HepG2 (cell line): ENCODE results near the gene PCNA. TPM values are rescaled to one million over a fixed set of nuclear protein-coding genes. Genes with fewer than 3 reads are reported as not detected.

Experiments used
- FOXO1 ChIP-seq: sonication (generic); formaldehyde crosslinking; IDR thresholded peaks from 2 replicates; pipeline ENCODE4 v1.4.0; 2020; ENCODE audit warnings: missing genetic modification reagents
- MIXL1 ChIP-seq: IDR thresholded peaks from 2 replicates; pipeline ENCODE4 v1.6.1; 2016
- NKX3-1 ChIP-seq: sonication (generic); formaldehyde crosslinking; IDR thresholded peaks from 2 replicates; pipeline ENCODE4 v1.5.0; 2020; ENCODE audit warnings: missing genetic modification reagents
- SNAPC2 ChIP-seq: sonication (generic); formaldehyde crosslinking; IDR thresholded peaks from 2 replicates; pipeline ENCODE4 v1.8.1; 2022; ENCODE audit warnings: mild to moderate bottlenecking, missing genetic modification reagents
- ZC3H13 ChIP-seq: sonication (generic); formaldehyde crosslinking; IDR thresholded peaks from 2 replicates; pipeline ENCODE4 v1.8.1; 2023; ENCODE audit warnings: mild to moderate bottlenecking, missing genetic modification reagents, moderate library complexity
- ZMYM4 ChIP-seq: sonication (generic); formaldehyde crosslinking; IDR thresholded peaks from 2 replicates; pipeline ENCODE4 v1.8.1; 2023; ENCODE audit warnings: mild to moderate bottlenecking, missing genetic modification reagents
- ZNF367 ChIP-seq: sonication (generic); formaldehyde crosslinking; IDR thresholded peaks from 2 replicates; pipeline ENCODE4 v1.4.0; 2020; ENCODE audit warnings: missing genetic modification reagents, borderline replicate concordance
- ZNF451 ChIP-seq: sonication (generic); formaldehyde crosslinking; IDR thresholded peaks from 2 replicates; pipeline ENCODE4 v1.5.0; 2020; ENCODE audit warnings: mild to moderate bottlenecking, missing genetic modification reagents
- ZNF761 ChIP-seq: sonication (generic); formaldehyde crosslinking; conservative IDR thresholded peaks from 2 replicates; pipeline ENCODE4 v1.4.0; 2020; ENCODE audit warnings: mild to moderate bottlenecking, missing genetic modification reagents
- ZSCAN22 ChIP-seq: sonication (generic); formaldehyde crosslinking; IDR thresholded peaks from 2 replicates; pipeline ENCODE4 v1.4.0; 2020; ENCODE audit warnings: mild to moderate bottlenecking, missing genetic modification reagents
- polyA plus RNA-seq, 8 experiments: library from polyadenylated mRNA; depleted of rRNA in 3 of 8; stranded (reverse) in 7 of 8; unstranded in 1 of 8; fragments of >200 nt; fragmentation: Illumina TruSeq in 4 of 8; extraction: Trizol in 4 of 8; gene quantifications; 2 replicates each; pipeline versions ENCODE4 v1.2.1 to v1.2.3, GENCODE V29; 2011 to 2016; ENCODE audit warnings: low read depth in 4 of 8, missing spikeins in 1 of 8, mixed read lengths in 1 of 8; ENCODE audit not compliant: insufficient read depth in 1 of 8
- total RNA-seq, 5 experiments: library from RNA; depleted of rRNA; stranded (reverse); fragments of >200 nt; fragmentation: Illumina TruSeq; extraction: Trizol; gene quantifications; 2 replicates each; pipeline ENCODE4 v1.2.3, GENCODE V29; 2016; ENCODE audit warnings: low read depth in 1 of 5
- TF ChIP-seq, protein P1 (sequence below): sonication (generic); formaldehyde crosslinking; IDR thresholded peaks from 2 replicates; pipeline ENCODE4 v1.9.0; 2021; ENCODE audit warnings: missing genetic modification reagents, mild to moderate bottlenecking, borderline replicate concordance
- TF ChIP-seq, protein P2 (sequence below): IDR thresholded peaks from 2 replicates; pipeline ENCODE4 v1.6.1; 2018; ENCODE audit warnings: missing genetic modification reagents
- TF ChIP-seq, protein P3 (sequence below): sonication (generic); formaldehyde crosslinking; IDR thresholded peaks from 2 replicates; pipeline ENCODE4 v1.8.1; 2023; ENCODE audit warnings: missing genetic modification reagents, inconsistent platforms, borderline replicate concordance

Gene PCNA
- total and polyA plus RNA-seq, 2 of the 13 experiments (the other 11 are each of a cell fraction or from before 2014, with no cell fraction given), result 229 to 655 TPM

DNA sequence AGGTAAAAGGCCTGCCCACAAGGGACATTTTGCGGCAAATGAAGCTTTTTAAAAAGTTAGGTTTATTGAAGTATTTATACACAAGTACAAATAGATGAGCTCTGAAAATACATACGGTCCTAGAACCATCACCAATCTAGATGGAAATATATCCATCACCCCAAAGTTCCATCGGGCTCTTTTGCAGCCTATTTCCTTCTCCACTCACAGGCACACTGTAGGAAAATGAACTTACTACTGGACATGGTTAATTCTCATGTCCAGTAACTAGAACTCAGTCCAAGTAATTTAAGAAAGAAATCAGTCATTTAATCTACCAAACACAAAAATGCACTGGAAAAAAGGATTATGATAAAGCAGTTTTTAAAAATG lies 6.2 kb downstream of the PCNA start (continued):
- no peak for TF ChIP-seq FOXO1 (CRISPR knock-in tag)
- TF ChIP-seq ZC3H13 (CRISPR knock-in tag), result 0 out of 2 replicates have a peak, but pooled peaks have one; percentile 49
- TF ChIP-seq NKX3-1 (CRISPR knock-in tag), result no peak
- TF ChIP-seq ZNF761, result 0 out of 2 replicates have a peak, but pooled peaks have one; percentile 4
- no peak for TF ChIP-seq ZMYM4 (CRISPR knock-in tag)
- TF ChIP-seq, protein P1, sequence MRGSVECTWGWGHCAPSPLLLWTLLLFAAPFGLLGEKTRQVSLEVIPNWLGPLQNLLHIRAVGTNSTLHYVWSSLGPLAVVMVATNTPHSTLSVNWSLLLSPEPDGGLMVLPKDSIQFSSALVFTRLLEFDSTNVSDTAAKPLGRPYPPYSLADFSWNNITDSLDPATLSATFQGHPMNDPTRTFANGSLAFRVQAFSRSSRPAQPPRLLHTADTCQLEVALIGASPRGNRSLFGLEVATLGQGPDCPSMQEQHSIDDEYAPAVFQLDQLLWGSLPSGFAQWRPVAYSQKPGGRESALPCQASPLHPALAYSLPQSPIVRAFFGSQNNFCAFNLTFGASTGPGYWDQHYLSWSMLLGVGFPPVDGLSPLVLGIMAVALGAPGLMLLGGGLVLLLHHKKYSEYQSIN (CRISPR knock-in tag), result no peak
- TF ChIP-seq SNAPC2, result no peak
- TF ChIP-seq MIXL1, result no peak
- TF ChIP-seq ZSCAN22 (CRISPR knock-in tag), result 0 out of 2 replicates have a peak, but pooled peaks have one; percentile 10
- no peak for TF ChIP-seq ZNF367 (CRISPR knock-in tag)
- TF ChIP-seq, protein P2, sequence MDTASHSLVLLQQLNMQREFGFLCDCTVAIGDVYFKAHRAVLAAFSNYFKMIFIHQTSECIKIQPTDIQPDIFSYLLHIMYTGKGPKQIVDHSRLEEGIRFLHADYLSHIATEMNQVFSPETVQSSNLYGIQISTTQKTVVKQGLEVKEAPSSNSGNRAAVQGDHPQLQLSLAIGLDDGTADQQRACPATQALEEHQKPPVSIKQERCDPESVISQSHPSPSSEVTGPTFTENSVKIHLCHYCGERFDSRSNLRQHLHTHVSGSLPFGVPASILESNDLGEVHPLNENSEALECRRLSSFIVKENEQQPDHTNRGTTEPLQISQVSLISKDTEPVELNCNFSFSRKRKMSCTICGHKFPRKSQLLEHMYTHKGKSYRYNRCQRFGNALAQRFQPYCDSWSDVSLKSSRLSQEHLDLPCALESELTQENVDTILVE (CRISPR knock-in tag), result no peak
- TF ChIP-seq ZNF451 (CRISPR knock-in tag), result no peak
- TF ChIP-seq, protein P3, sequence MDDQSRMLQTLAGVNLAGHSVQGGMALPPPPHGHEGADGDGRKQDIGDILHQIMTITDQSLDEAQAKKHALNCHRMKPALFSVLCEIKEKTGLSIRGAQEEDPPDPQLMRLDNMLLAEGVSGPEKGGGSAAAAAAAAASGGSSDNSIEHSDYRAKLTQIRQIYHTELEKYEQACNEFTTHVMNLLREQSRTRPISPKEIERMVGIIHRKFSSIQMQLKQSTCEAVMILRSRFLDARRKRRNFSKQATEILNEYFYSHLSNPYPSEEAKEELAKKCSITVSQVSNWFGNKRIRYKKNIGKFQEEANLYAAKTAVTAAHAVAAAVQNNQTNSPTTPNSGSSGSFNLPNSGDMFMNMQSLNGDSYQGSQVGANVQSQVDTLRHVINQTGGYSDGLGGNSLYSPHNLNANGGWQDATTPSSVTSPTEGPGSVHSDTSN (CRISPR knock-in tag), result 0 out of 2 replicates have a peak, but pooled peaks have one; percentile 62
- TF ChIP-seq, all 625 proteins: peak for 7
